Heart left ventricle (tissue), 16 donors: ENCODE data around the gene FMR1. TPM values are rescaled to one million over a fixed set of nuclear protein-coding genes. Genes with fewer than 3 reads are reported as not detected.

ENCODE experiments used
- ATAC-seq, 4 donors: fragments of 200-7000 bp; cut with Tn5 transposase; one replicate each; pipeline ENCODE4 v1.9.1; 2020 to 2022; ENCODE audit warnings: moderate library complexity in 4 of 4, mild to moderate bottlenecking in 3 of 4, moderate number of reproducible peaks in 1 of 4
- DNase-seq, 5 donors: peaks; one replicate each; pipeline ENCODE4 v3.0.0-alpha.2; 2020
- H3K27ac ChIP-seq, 12 donors: fragments of 200-600 bp; sonication (generic) in 4 of 12; one replicate each; pipeline versions ENCODE4 v1.5.0 to v1.8.0; 2016 to 2022; ENCODE audit warnings: mild to moderate bottlenecking in 2 of 12
- H3K27me3 ChIP-seq, 9 donors: fragments of 200-600 bp; sonication (generic) in 2 of 9; one replicate each; pipeline versions ENCODE4 v1.5.1 to v1.8.0; 2016 to 2022; ENCODE audit warnings: mild to moderate bottlenecking in 3 of 9
- H3K36me3 ChIP-seq, 9 donors: fragments of 200-600 bp; sonication (generic) in 2 of 9; one replicate each; pipeline versions ENCODE4 v1.5.0 to v1.8.0; 2018 to 2022; ENCODE audit warnings: mild to moderate bottlenecking in 2 of 9
- H3K4me1 ChIP-seq, 12 donors: fragments of 200-600 bp; sonication (generic) in 4 of 12; one replicate each; pipeline versions ENCODE4 v1.5.0 to v1.8.0; 2016 to 2022; ENCODE audit warnings: mild to moderate bottlenecking in 3 of 12
- H3K4me3 ChIP-seq, 12 donors: fragments of 200-600 bp; sonication (generic) in 4 of 12; one replicate each; pipeline versions ENCODE4 v1.5.0 to v1.8.0; 2017 to 2022; ENCODE audit warnings: mild to moderate bottlenecking in 9 of 12, moderate library complexity in 4 of 12
- H3K9me3 ChIP-seq, 12 donors: fragments of 200-600 bp; sonication (generic) in 4 of 12; one replicate each; pipeline versions ENCODE4 v1.5.0 to v1.8.0; 2016 to 2022; ENCODE audit warnings: mild to moderate bottlenecking in 1 of 12
- CTCF ChIP-seq, 12 donors: fragments of 200-600 bp; sonication (generic) in 4 of 12; IDR thresholded peaks; one replicate each; pipeline versions ENCODE4 v1.5.0 to v1.8.0; 2018 to 2022; ENCODE audit warnings: antibody characterized with exemption in 12 of 12, mild to moderate bottlenecking in 5 of 12
- POLR2A ChIP-seq, 2 donors: fragments of 450-650 bp; IDR thresholded peaks; one replicate each; pipeline ENCODE4 v1.6.1; 2017; ENCODE audit warnings: antibody characterized with exemption in 2 of 2, mild to moderate bottlenecking in 2 of 2, moderate library complexity in 2 of 2
- WGBS, 4 donors: extraction: QIAGEN DNeasy Blood & Tissue Kit in 2 of 4; methylation state at CpG; one replicate each; pipeline versions ENCODE4 v1.1.5 to v1.1.7; 2013 to 2018; 5-methylcytosine and 5-hydroxymethylcytosine counted together
- intact Hi-C, 10 donors: fragments of 100-400 bp; cut with DNase I; formaldehyde crosslinking; loops; one replicate each; pipeline versions ENCODE4 v1.11.1 to v1.14.2; 2022
- polyA plus RNA-seq, 2 donors: library from polyadenylated mRNA; stranded (reverse); fragments of 200-250 nt; gene quantifications; one replicate each; pipeline ENCODE4 v1.2.3, GENCODE V29; 2013
- total RNA-seq, 9 donors: library from RNA; depleted of rRNA in 2 of 9; stranded (reverse); fragments of >200 nt in 2 of 9; fragmentation: NEBNext Ultra II Directional in 3 of 9; extraction: Animal tissue kit (Norgen Biotek cat#: 25700) in 3 of 9; gene quantifications; one replicate each; pipeline versions ENCODE4 v1.1.0 to v1.2.4, GENCODE V29; 2016 to 2023
- donor health status: ischemic (EF 13 %, LVEDD 7.1; RV severe dilation, severe dysfunction).
- donor health status: healthy with polysubstance abuse.
- donor health status: DM: no; HTN: yes; CAD: no.
- donor health status: DM: no; HTN: no; CAD: no.
- donor health status: ischemic (EF 25% LVEDD 6.9; RV normal size, moderate dysfunction).
- donor health status: ischemic (EF 25% LVEDD 5.7; RV mildly dilated, moderate dysfunction).
- donor health status: healthy.
- donor health status: DM: yes; HTN: yes; CAD: no.
- donor health status: ischemic (EF 35%, LVEDD 5.7; RV mildly dilated, moderate dysfunction).
- donor health status: nonischemic (EF 11% LVEDD 7.7; RV severe dilation, severe dysfunction).
- donor health status: DM: yes; HTN: yes; CAD: no.
- donor health status: PGD.
- donor health status: ischemic (EF 29% LVEDD 5.4; RV normal size, mild dysfunction).
- donor health status: nonischemic (EF 23%, LVEDD 6.1; RV moderate dilation, normal function).

FMR1 gene
- total and polyA plus RNA-seq, 11 donors: 14.4 to 35.7 (median 22.4) TPM

GRCh38 chrX:147981038-147981752, 69.5 kb downstream of the FMR1 start, which contains the start of gene FMR1NB:
Gene FMR1NB, plus strand, starts transcription at chrX:147981337. Its CDS starts 66 bp downstream, at chrX:147981403.
- no peak for TF ChIP-seq POLR2A (IDR thresholded peaks at IDR 0.05)
- no peak for TF ChIP-seq CTCF (IDR thresholded peaks at IDR 0.05)
- intact Hi-C loops: no loop called here
- 90 to 96% (median 93%) methylated on average over 10 to 34 of the region's 35 CpGs for WGBS, 4 donors
- ATAC-seq: no peak
- no peak within 1 kb of the TSS for H3K27ac ChIP-seq
- no peaks in the 10 kb centered on the region for H3K4me1 ChIP-seq
- no peaks in the 10 kb centered on the region for H3K27me3 ChIP-seq
- no peak for DNase-seq
- H3K9me3 ChIP-seq: no peaks in the 10 kb centered on the region
- no peak within 1 kb of the TSS for H3K4me3 ChIP-seq
- no peaks in the 10 kb centered on the region for H3K36me3 ChIP-seq

Other genes with a start within 250 kb of the FMR1 start
- not detected for gene FMR1NB, start 69.4 kb downstream of the FMR1 start, total RNA-seq
- not detected for gene FMR1NB, start 69.4 kb downstream of the FMR1 start, polyA plus RNA-seq